ENCODE measurements around the gene RNF169. TPM values are rescaled to one million over a fixed set of nuclear protein-coding genes. Genes with fewer than 3 reads are reported as not detected.
A peak's percentile ranks its signal among the peaks of the same experiment; 100 is the strongest.

RNF169 gene
- total and polyA plus RNA-seq, 2 of the 13 experiments (the other 11 are each of a cell fraction or from before 2014, with no cell fraction given): 5.3 to 14.2 TPM

GRCh38 chr11:74870485-74870884, 121.8 kb downstream of the RNF169 start:
- no peak for TF ChIP-seq ZNF713 (CRISPR knock-in tag; IDR thresholded peaks at IDR 0.05)
- TF ChIP-seq ZSCAN20 (CRISPR knock-in tag; IDR thresholded peaks at IDR 0.05; ENCODE audit: borderline replicate concordance): no peak
- no peak for TF ChIP-seq ARID3A (IDR thresholded peaks at IDR 0.05; ENCODE audit: low read depth, low read length)
- peak; percentile 70 for TF ChIP-seq STAG1 (CRISPR knock-in tag; IDR thresholded peaks at IDR 0.05)
- TF ChIP-seq CTCF (CRISPR knock-in tag; IDR thresholded peaks at IDR 0.05): peak; percentile 54
- no peak for TF ChIP-seq ZNF3 (CRISPR knock-in tag; IDR thresholded peaks at IDR 0.05)
- Histone ChIP-seq H3K4me2 (ENCODE audit: low read depth, low read length) (no peak overlapping the region), H2AFZ (ENCODE audit: low read length) (no peak overlapping the region), H4K20me1 (ENCODE audit: insufficient read depth, low read length) (no peaks in the 10 kb centered on the region), H3K9me3 (ENCODE audit: low read length) (peaks cover 55% of the 10 kb centered on the region), H3K9ac (ENCODE audit: insufficient read depth, low read depth, low read length) (no peak overlapping the region), H3K4me3 (replicated peaks in 1 of 3; ENCODE audit: insufficient read depth in 1 of 3, low read depth in 2 of 3, low read length in 3 of 3) (no peak overlapping the region), H3K27me3 (ENCODE audit: control insufficient read depth in 1 of 2, insufficient read depth in 2 of 2, low read length in 2 of 2) (no peaks in the 10 kb centered on the region), H3K79me2 (ENCODE audit: insufficient read depth, low read length) (no peaks in the 10 kb centered on the region), H3K27ac (ENCODE audit: extremely low read length, insufficient read depth, low read length) (no peak overlapping the region), H3K4me1 (ENCODE audit: insufficient read depth, low read length) (no peaks in the 10 kb centered on the region), H3K36me3 (replicated peaks in 1 of 2; ENCODE audit: control insufficient read depth in 1 of 2, insufficient read depth in 2 of 2, low read length in 2 of 2) (peaks cover 4 to 24% of the 10 kb centered on the region in 2 experiments; a peak in 4 of 5 replicates)
- DNase-seq (ENCODE audit: low spot score) (peak; percentile 60), ATAC-seq (peak; percentile 79), FAIRE-seq (peak; percentile 18)
- whole genome bisulfite sequencing (ENCODE audit: low lambda C conversion rate): 89% methylated on average over 1 of the region's 1 CpG
- no TSS peak for BruUV-seq (replicated peaks)
- CTCF ChIA-PET (ENCODE audit: low intra/inter-chr PET ratio, low total read pairs): interaction anchor here (0.8 to 1.9 kb wide), 3 partner anchors 131 to 260 kb away, joined by 3 to 14 read pairs (median 4); no protein-coding TSS in a partner anchor
- intact Hi-C loops (cut with micrococcal nuclease; ENCODE audit: unreplicated experiment) (loop anchor here (1.0 to 10.0 kb wide), 2 partner anchors 126 to 173 kb away; partner anchors contain the start of gene RNF169), in situ Hi-C loops (cut with HindIII; ENCODE audit: extremely low pct_ligation_motif_present, low pct_unique_long_range_greater_than_20kb) (loop anchor here (5.0 to 10.0 kb wide), 2 partner anchors 168 to 256 kb away; no protein-coding TSS in a partner anchor)
- POLR2A ChIA-PET: interaction anchor here (0.6 kb wide), 1 partner anchor 427 kb away, joined by 3 read pairs; no protein-coding TSS in a partner anchor

Measured in HepG2 (cell line).